H9 (cell line): ENCODE measurements around the gene SSBP2. TPM values are rescaled to one million over a fixed set of nuclear protein-coding genes. Genes with fewer than 3 reads are reported as not detected.
A peak's percentile ranks its signal among the peaks of the same experiment; 100 is the strongest.

Experiments used
- DNase-seq: peaks from one replicate; pipeline ENCODE4 v3.0.0-alpha.2; 2017
- H2AFZ ChIP-seq: one replicate; pipeline ENCODE4 v1.6.1; 2013; ENCODE audit warnings: mild to moderate bottlenecking, low read length, control low read depth, moderate library complexity
- H2AK5ac ChIP-seq: 2 replicates; pipeline ENCODE4 v1.6.1; 2013; ENCODE audit warnings: low read length, control low read depth, mixed read lengths; ENCODE audit not compliant: insufficient read length
- H2BK120ac ChIP-seq: one replicate; pipeline ENCODE4 v1.6.1; 2013; ENCODE audit warnings: low read depth, mild to moderate bottlenecking, low read length, control low read depth, inconsistent platforms; ENCODE audit not compliant: poor library complexity, severe bottlenecking
- H2BK12ac ChIP-seq: 2 replicates; pipeline ENCODE4 v1.6.1; 2013; ENCODE audit warnings: low read length, control low read depth, mixed read lengths, low read depth; ENCODE audit not compliant: insufficient read length
- H2BK15ac ChIP-seq: 2 replicates; pipeline ENCODE4 v1.6.1; 2013; ENCODE audit warnings: low read depth, low read length, control low read depth
- H2BK20ac ChIP-seq: one replicate; pipeline ENCODE4 v1.6.1; 2013; ENCODE audit warnings: low read depth, mild to moderate bottlenecking, low read length, control low read depth, inconsistent platforms; ENCODE audit not compliant: poor library complexity, severe bottlenecking
- H2BK5ac ChIP-seq: 2 replicates; pipeline ENCODE4 v1.6.1; 2013; ENCODE audit warnings: low read length, control low read depth, mixed read lengths; ENCODE audit not compliant: insufficient read length
- H3K14ac ChIP-seq: 2 replicates; pipeline ENCODE4 v1.6.1; 2013; ENCODE audit warnings: low read length, control low read depth; ENCODE audit not compliant: insufficient read depth
- H3K18ac ChIP-seq: 2 replicates; pipeline ENCODE4 v1.6.1; 2013; ENCODE audit warnings: low read depth, mild to moderate bottlenecking, mixed read lengths, low read length, control low read depth; ENCODE audit not compliant: insufficient read length
- H3K23ac ChIP-seq: 2 replicates; pipeline ENCODE4 v1.6.1; 2013; ENCODE audit warnings: low read length, control low read depth, mixed read lengths, low read depth; ENCODE audit not compliant: insufficient read length
- H3K23me2 ChIP-seq: 2 replicates; pipeline ENCODE4 v1.6.1; 2013; ENCODE audit warnings: low read depth, mild to moderate bottlenecking, mixed read lengths, low read length, control low read depth; ENCODE audit not compliant: insufficient read length, poor library complexity, severe bottlenecking
- H3K27ac ChIP-seq: 2 replicates; pipeline ENCODE4 v1.5.1; 2013; ENCODE audit warnings: low read length, control low read depth, mixed read lengths, low read depth; ENCODE audit not compliant: insufficient read length
- H3K27me3 ChIP-seq: 2 replicates; pipeline ENCODE4 v1.6.1; 2013; ENCODE audit warnings: low read length, control low read depth, inconsistent platforms; ENCODE audit not compliant: insufficient read depth
- H3K4ac ChIP-seq: 2 replicates; pipeline ENCODE4 v1.6.1; 2013; ENCODE audit warnings: low read depth, mild to moderate bottlenecking, control low read depth, inconsistent platforms, low read length, moderate library complexity
- H3K4me1 ChIP-seq: 2 replicates; pipeline ENCODE4 v1.6.1; 2013; ENCODE audit warnings: low read length, control low read depth, inconsistent platforms; ENCODE audit not compliant: insufficient read depth
- H3K4me2 ChIP-seq: 2 replicates; pipeline ENCODE4 v1.6.1; 2013; ENCODE audit warnings: low read length, control low read depth, mixed read lengths; ENCODE audit not compliant: insufficient read length, insufficient read depth
- H3K56ac ChIP-seq: 2 replicates; pipeline ENCODE4 v1.6.1; 2013; ENCODE audit warnings: low read depth, mild to moderate bottlenecking, mixed read lengths, low read length, control low read depth; ENCODE audit not compliant: insufficient read length
- H3K79me1 ChIP-seq: 2 replicates; pipeline ENCODE4 v1.6.1; 2013; ENCODE audit warnings: low read depth, mild to moderate bottlenecking, moderate library complexity, low read length, control low read depth, inconsistent platforms; ENCODE audit not compliant: insufficient read depth, poor library complexity, severe bottlenecking
- H3K79me2 ChIP-seq: 2 replicates; pipeline ENCODE4 v1.6.1; 2013; ENCODE audit warnings: low read length, control low read depth, inconsistent platforms; ENCODE audit not compliant: insufficient read depth
- H3K9ac ChIP-seq: 2 replicates; pipeline ENCODE4 v1.6.1; 2013; ENCODE audit warnings: low read length, control low read depth, mixed read lengths; ENCODE audit not compliant: insufficient read length; ENCODE audit errors: extremely low read depth
- H3K9me3 ChIP-seq: one replicate; pipeline ENCODE4 v1.6.1; 2013; ENCODE audit warnings: low read depth, low read length, inconsistent platforms; ENCODE audit not compliant: control insufficient read depth
- H3T11ph ChIP-seq: one replicate; pipeline ENCODE4 v1.6.1; 2013; ENCODE audit warnings: mild to moderate bottlenecking, low read length, control low read depth, inconsistent platforms
- H4K20me1 ChIP-seq: one replicate; pipeline ENCODE4 v1.6.1; 2013; ENCODE audit not compliant: control insufficient read depth, insufficient read length, insufficient read depth
- H4K5ac ChIP-seq: 2 replicates; pipeline ENCODE4 v1.6.1; 2013; ENCODE audit warnings: low read depth, mild to moderate bottlenecking, mixed read lengths, low read length, control low read depth; ENCODE audit not compliant: insufficient read length
- H4K8ac ChIP-seq: replicated peaks from 2 replicates; pipeline ENCODE4 v1.6.1; 2013; ENCODE audit warnings: low read length, control low read depth, mixed read lengths, low read depth; ENCODE audit not compliant: insufficient read length
- H4K91ac ChIP-seq: 2 replicates; pipeline ENCODE4 v1.6.1; 2013; ENCODE audit warnings: low read depth, mild to moderate bottlenecking, moderate library complexity, mixed read lengths, low read length, control low read depth; ENCODE audit not compliant: insufficient read length
- H3K27ac Mint-ChIP-seq, 3 experiments: 2 replicates in 2 of 3; 3 replicates in 1 of 3; pipeline ENCODE4 v1.8.0; 2020 to 2021; ENCODE audit warnings: mixed read lengths in 3 of 3, mild to moderate bottlenecking in 1 of 3, moderate library complexity in 1 of 3
- H3K27me3 Mint-ChIP-seq: 2 replicates; pipeline ENCODE4 v1.8.0; 2021; ENCODE audit warnings: low read depth, mild to moderate bottlenecking, moderate library complexity, mixed read lengths
- H3K36me3 Mint-ChIP-seq, 3 experiments: 2 replicates in 2 of 3; 3 replicates in 1 of 3; pipeline ENCODE4 v1.8.0; 2020 to 2021; ENCODE audit warnings: low read depth in 3 of 3, mixed read lengths in 3 of 3; ENCODE audit not compliant: insufficient read depth in 1 of 3
- H3K4me1 Mint-ChIP-seq, 2 experiments: 2 replicates each; pipeline ENCODE4 v1.8.0; 2020; ENCODE audit warnings: mixed read lengths in 2 of 2
- H3K4me3 Mint-ChIP-seq, 2 experiments: 2 replicates in 1 of 2; 3 replicates in 1 of 2; pipeline ENCODE4 v1.8.0; 2020 to 2021; ENCODE audit warnings: mild to moderate bottlenecking in 2 of 2, mixed read lengths in 2 of 2, moderate library complexity in 1 of 2
- H3K9me3 Mint-ChIP-seq, 2 experiments: 2 replicates in 1 of 2; 3 replicates in 1 of 2; pipeline ENCODE4 v1.8.0; 2020; ENCODE audit warnings: mild to moderate bottlenecking in 2 of 2, mixed read lengths in 2 of 2, moderate library complexity in 1 of 2
- WGBS: extraction: QIAGEN DNeasy Blood & Tissue Kit; methylation state at CpG from one replicate; pipeline ENCODE4 v1.1.7; 2013; ENCODE audit warnings: missing lambda C conversion rate, low lambda C conversion rate, mixed read lengths; ENCODE audit not compliant: insufficient read length; ENCODE audit errors: extremely low coverage; 5-methylcytosine and 5-hydroxymethylcytosine counted together
- total RNA-seq: library from RNA; stranded (reverse); gene quantifications from 2 replicates; pipeline ENCODE4 v1.2.1, GENCODE V29; 2021
- TF ChIP-seq, protein P1 (sequence below): fragments of 200-600 bp; sonication (generic); conservative IDR thresholded peaks from 3 replicates; pipeline ENCODE4 v1.8.0; 2021; ENCODE audit warnings: antibody characterized with exemption, mild to moderate bottlenecking

SSBP2 gene
- total RNA-seq, 1 experiment from 2014 or later = 35.6 TPM

GRCh38 chr5:81767938-81768337 is 17.0 kb upstream of the SSBP2 start:
- H3K27me3 ChIP-seq = no peaks in the 10 kb centered on the region
- H3K4me3 Mint-ChIP-seq = no peak overlapping the region
- no peak overlapping the region for H3K56ac ChIP-seq
- no peak overlapping the region for H3K9ac ChIP-seq
- no peak overlapping the region for H2BK120ac ChIP-seq
- H4K20me1 ChIP-seq = no peaks in the 10 kb centered on the region
- H3K4ac ChIP-seq = no peak overlapping the region
- H3K23ac ChIP-seq = no peak overlapping the region
- peaks cover 11 to 14% of the 10 kb centered on the region in 2 experiments for H3K4me1 Mint-ChIP-seq
- peak overlapping the region in 1 of 3 experiments; percentile 51; a peak in 1 of 7 replicates for H3K27ac Mint-ChIP-seq
- no peak overlapping the region for H3K14ac ChIP-seq
- no peaks in the 10 kb centered on the region for H3K79me2 ChIP-seq
- TF ChIP-seq, protein P1, sequence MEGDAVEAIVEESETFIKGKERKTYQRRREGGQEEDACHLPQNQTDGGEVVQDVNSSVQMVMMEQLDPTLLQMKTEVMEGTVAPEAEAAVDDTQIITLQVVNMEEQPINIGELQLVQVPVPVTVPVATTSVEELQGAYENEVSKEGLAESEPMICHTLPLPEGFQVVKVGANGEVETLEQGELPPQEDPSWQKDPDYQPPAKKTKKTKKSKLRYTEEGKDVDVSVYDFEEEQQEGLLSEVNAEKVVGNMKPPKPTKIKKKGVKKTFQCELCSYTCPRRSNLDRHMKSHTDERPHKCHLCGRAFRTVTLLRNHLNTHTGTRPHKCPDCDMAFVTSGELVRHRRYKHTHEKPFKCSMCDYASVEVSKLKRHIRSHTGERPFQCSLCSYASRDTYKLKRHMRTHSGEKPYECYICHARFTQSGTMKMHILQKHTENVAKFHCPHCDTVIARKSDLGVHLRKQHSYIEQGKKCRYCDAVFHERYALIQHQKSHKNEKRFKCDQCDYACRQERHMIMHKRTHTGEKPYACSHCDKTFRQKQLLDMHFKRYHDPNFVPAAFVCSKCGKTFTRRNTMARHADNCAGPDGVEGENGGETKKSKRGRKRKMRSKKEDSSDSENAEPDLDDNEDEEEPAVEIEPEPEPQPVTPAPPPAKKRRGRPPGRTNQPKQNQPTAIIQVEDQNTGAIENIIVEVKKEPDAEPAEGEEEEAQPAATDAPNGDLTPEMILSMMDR = no peak
- no peak overlapping the region for H4K5ac ChIP-seq
- H3K27ac ChIP-seq = no peak overlapping the region
- no peak overlapping the region for H3K4me2 ChIP-seq
- H3T11ph ChIP-seq = no peak overlapping the region
- H2BK5ac ChIP-seq = no peak overlapping the region
- WGBS = no CpG with 5 or more reads among the region's 2 CpGs
- no peaks in the 10 kb centered on the region for H3K23me2 ChIP-seq
- H3K18ac ChIP-seq = no peak overlapping the region
- no peak overlapping the region for H2AFZ ChIP-seq
- H3K4me1 ChIP-seq = peaks cover 2% of the 10 kb centered on the region; the same call in 1 of the 2 replicates
- no peaks in the 10 kb centered on the region for H3K79me1 ChIP-seq
- no peaks in the 10 kb centered on the region for H3K27me3 Mint-ChIP-seq
- H3K9me3 Mint-ChIP-seq = peaks cover 7 to 9% of the 10 kb centered on the region in 2 experiments; a peak in 4 of 5 replicates
- no peaks in the 10 kb centered on the region for H3K9me3 ChIP-seq
- no peak overlapping the region for H4K8ac ChIP-seq
- no peak overlapping the region for H2AK5ac ChIP-seq
- no peak overlapping the region for H2BK12ac ChIP-seq
- no peak overlapping the region for H4K91ac ChIP-seq
- no peak for DNase-seq
- H2BK20ac ChIP-seq = no peak overlapping the region
- no peak overlapping the region for H2BK15ac ChIP-seq
- H3K36me3 Mint-ChIP-seq = peaks cover 3 to 5% (median 5%) of the 10 kb centered on the region in 3 experiments; a peak in 6 of 7 replicates
